Smooth muscle cell of bladder (primary cell): Measurements from ENCODE around the gene KCNJ14. TPM values are rescaled to one million over a fixed set of nuclear protein-coding genes. Genes with fewer than 3 reads are reported as not detected.

Experiments used
- total RNA-seq: library from RNA; depleted of rRNA; stranded (reverse); fragments of >200 nt; gene quantifications from 2 replicates; pipeline ENCODE4 v1.2.3, GENCODE V29; 2014

The KCNJ14 gene
- total RNA-seq, result 0.28 and 0.46 TPM in 2 replicates

GRCh38 chr19:48455171-48455907 is at the start of gene KCNJ14:
Gene KCNJ14 (plus strand): TSS chr19:48455574. CDS start chr19:48461725, 6,151 bp downstream.

DNA sequence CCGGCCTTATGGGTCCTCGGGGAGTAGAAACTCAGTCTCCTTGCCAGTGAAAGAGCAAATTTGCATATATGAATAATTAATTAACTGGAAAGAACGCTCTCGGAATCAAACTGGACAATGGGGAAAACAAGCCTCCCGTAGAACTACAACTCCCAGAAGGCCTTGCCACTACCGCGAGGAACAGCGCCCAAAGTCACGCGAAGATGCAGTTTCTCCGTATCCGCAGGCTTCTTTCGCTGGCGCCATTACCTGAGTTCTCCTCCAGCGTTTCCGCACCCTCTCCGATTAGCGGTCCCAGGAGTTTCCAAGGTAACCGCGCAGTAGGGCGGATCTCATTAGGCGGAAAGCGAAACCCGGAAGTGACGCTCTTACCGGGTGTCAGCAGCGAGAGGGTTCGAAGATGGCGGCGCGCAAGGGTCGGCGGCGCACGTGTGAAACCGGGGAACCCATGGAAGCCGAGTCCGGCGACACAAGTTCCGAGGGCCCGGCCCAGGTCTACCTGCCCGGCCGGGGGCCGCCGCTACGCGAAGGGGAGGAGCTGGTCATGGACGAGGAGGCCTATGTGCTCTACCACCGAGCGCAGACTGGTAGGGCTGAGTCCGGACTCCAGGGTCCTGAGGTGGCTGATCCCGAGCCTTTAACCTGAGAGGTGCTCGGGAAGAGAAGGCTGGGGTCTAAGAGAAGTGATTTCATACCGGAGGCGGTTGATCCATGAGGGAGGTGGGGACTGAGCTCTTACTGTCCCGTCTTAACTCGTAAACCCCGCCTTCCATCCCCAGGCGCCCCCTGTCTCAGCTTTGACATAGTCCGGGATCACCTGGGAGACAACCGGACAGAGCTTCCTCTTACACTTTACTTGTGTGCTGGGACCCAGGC is 9.5 kb upstream of the KCNJ14 start, which contains the start of gene GRWD1:
GRWD1 (plus strand) TSS at position 378 of the 876 bp plus-strand sequence; CDS start at position 401, 23 bp downstream.

GRCh38 chr19:48469289-48469881 is 14.0 kb downstream of the KCNJ14 start, which contains the start of gene CYTH2:
Gene CYTH2 (plus strand): TSS chr19:48469369. CDS start chr19:48469508, 139 bp downstream.

GRCh38 chr19:48511800-48512503 is 56.6 kb downstream of the KCNJ14 start, which contains the start of gene LMTK3:
Gene LMTK3 (minus strand): TSS chr19:48511835. CDS start chr19:48511576, 259 bp downstream.

Other genes starting within 250 kb of the KCNJ14 start
- gene CARD8, start 199.7 kb upstream of the KCNJ14 start, total RNA-seq, result 10.0 and 10.5 TPM in 2 replicates
- 0.14 TPM in 1 of 2 replicates, not detected in the other for gene ZNF114, start 185.5 kb upstream of the KCNJ14 start, total RNA-seq
- gene EMP3, start 130.0 kb upstream of the KCNJ14 start, total RNA-seq, result 130 and 140 TPM in 2 replicates
- gene TMEM143, start 91.6 kb upstream of the KCNJ14 start, total RNA-seq, result 2.8 and 3.5 TPM in 2 replicates
- gene SYNGR4, start 91.2 kb upstream of the KCNJ14 start, total RNA-seq, result not detected in 2 replicates
- gene KDELR1, start 64.0 kb upstream of the KCNJ14 start, total RNA-seq, result 54.3 and 70.8 TPM in 2 replicates
- 0.18 and 0.28 TPM in 2 replicates for gene GRIN2D, start 61.9 kb upstream of the KCNJ14 start, total RNA-seq
- 11.0 and 19.2 TPM in 2 replicates for gene GRWD1, start 9.6 kb upstream of the KCNJ14 start, total RNA-seq
- gene CYTH2, start 13.8 kb downstream of the KCNJ14 start, total RNA-seq, result 23.8 and 29.7 TPM in 2 replicates
- gene LMTK3, start 56.3 kb downstream of the KCNJ14 start, total RNA-seq, result 0.09 and 0.14 TPM in 2 replicates
- 0.09 and 0.28 TPM in 2 replicates for gene SULT2B1, start 96.6 kb downstream of the KCNJ14 start, total RNA-seq
- 0.14 TPM in 1 of 2 replicates, not detected in the other for gene SPACA4, start 151.2 kb downstream of the KCNJ14 start, total RNA-seq
- 0.28 and 0.46 TPM in 2 replicates for gene FAM83E, start 159.5 kb downstream of the KCNJ14 start, total RNA-seq
- gene RPL18, start 163.6 kb downstream of the KCNJ14 start, total RNA-seq, result 2,327 and 2,594 TPM in 2 replicates
- gene SPHK2, start 163.9 kb downstream of the KCNJ14 start, total RNA-seq, result 4.7 and 5.6 TPM in 2 replicates
- gene DBP, start 181.8 kb downstream of the KCNJ14 start, total RNA-seq, result 4.6 and 6.5 TPM in 2 replicates
- gene CA11, start 190.6 kb downstream of the KCNJ14 start, total RNA-seq, result 0.43 and 0.46 TPM in 2 replicates
- not detected in 2 replicates for gene NTN5, start 217.4 kb downstream of the KCNJ14 start, total RNA-seq
- not detected in 2 replicates for gene FUT2, start 240.4 kb downstream of the KCNJ14 start, total RNA-seq